CD4-positive, alpha-beta T cell treated with Interleukin-4 for 1 hour (primary cell): ENCODE results near the gene ERFL.
"Not testable (repeated sequence)": the region's sequence is repeated elsewhere in the genome, so short reads cannot be mapped to it uniquely, and the experiment has no call there.

Experiments
- DNase-seq, 2 donors: peaks; one replicate each; pipeline ENCODE4 v3.0.0-alpha.2; 2020 to 2022

ERFL gene

DNA sequence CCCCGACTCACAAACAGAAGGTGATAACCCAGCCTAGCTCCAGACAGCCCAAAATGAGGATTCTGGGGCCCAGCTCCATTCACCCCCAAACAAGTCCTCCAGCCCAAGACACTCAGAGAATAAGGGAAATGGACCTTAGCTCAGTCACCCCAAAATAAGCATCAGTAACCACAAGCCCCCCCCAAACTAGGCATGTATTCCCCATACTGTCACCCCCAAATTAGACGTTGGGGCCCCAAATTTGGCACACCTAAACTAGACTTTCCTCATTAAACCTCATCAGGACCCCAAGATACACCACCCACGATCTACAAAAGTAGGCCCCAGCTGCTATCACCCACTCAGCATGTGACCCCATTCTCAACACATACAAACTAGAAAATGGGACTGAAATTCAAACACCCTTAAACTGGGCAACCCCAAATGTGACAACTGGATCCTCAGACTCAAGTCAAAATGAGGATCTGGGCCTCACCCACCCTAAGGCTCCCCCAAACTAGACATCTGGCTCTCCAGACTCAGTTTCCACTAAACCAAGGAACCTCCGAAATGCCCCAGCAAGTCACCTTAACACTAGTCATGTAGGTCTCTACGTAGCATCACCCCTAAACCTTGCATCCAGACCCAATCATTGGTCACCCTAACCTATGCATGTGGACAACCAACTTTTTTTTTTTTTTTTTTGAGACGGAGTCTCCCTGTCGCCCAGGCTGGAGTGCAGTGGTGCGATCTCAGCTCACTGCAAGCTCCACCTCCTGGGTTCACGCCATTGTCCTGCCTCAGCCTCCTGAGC, 13.4 kb upstream of the ERFL start:
- no peak for DNase-seq

DNA sequence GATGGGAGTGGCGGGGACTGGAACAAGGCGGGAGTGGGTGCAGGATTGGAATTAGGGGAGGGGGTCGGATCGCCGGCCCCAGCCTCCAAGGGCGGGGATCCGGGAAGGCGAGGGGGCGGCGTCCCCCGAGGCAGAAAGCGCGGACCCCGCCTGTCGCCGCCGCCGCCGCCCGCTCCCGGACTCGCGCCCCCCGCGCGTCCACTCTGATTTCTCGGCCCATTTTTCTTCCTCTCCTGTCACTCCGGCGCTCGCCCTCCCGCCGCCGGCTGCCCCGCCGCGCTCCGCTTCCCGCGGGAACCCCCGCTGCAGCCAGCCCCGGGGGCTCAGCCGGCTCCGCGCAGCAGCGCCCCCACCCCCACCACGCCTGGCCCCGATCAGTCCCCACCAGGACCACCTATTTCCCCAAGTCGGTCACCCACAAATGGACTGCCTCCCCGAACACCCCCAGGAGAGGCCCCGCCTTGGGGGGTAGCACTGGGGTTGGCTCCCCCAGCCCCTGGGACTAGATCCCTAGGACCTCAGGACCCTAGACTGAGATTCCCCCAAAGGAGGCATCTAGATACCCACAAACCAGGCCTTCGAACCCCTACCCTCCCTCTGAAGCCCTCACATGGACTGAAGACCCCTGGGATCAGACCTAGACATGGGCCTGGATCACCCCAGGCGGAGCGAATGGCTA, 12.6 kb upstream of the ERFL start:
- no peak for DNase-seq

DNA sequence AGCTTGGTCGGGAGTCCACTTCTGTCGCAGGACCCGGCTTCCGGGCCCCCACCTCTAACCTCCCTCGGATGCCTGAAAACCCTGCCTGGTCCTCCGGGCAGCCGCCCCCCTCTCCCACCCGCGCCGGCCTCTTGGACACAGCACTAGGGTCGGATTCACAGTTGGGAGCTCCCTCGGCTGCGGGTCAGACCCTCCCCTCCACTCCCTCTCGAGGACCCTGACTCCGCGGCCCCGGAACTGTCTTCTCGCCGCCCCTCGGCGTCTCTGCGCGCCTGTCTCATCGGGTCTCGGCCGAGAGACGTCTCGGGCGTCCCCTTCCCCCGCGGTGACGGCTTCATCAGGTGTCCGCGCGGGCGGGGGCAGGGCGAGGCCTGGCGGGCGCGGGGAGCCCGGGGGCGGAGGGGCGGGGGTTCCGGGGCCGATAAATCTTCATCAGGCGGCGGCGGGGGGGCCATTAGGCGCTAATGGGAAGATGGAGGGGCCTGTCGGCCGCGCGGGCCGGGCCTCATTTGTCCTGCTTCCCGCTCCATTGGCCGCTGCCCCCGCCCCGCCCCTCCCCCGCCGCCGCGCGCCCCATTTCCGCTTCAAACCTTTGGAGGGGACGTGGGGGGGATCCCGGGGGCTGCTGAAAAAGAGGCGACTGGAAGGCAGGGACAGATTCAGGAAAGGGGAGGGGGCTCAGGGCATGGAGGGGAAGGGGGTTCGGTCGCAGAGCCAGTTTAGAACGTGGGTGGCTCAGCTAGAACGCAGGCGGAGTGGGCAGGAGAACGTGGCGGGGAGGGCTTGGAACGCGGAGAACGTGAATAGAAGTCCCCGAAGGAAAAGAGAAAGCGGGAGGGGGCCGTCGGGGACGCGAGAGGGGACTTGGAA, 11.8 kb upstream of the ERFL start:
- DNase-seq: peak; percentile 44 to 71

DNA sequence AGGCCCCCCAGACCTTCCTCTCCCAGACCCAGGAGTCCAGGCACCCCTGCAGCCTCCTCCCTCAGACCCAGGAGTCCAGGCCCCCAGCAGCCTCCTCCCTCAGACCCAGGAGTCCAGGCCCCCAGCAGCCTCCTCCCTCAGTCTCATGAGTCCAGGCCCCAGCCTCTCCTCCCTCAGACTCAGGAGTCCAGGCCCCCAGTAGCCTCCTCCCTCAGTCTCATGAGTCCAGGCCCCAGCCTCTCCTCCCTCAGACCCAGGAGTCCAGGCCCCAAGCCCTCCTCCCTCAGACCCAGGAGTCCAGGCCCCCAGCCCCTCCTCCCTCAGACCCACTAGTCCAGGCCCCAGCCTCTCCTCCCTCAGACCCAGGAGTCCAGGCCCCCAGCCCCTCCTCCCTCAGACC, 11.0 kb upstream of the ERFL start:
- not testable (repeated sequence) for DNase-seq

DNA sequence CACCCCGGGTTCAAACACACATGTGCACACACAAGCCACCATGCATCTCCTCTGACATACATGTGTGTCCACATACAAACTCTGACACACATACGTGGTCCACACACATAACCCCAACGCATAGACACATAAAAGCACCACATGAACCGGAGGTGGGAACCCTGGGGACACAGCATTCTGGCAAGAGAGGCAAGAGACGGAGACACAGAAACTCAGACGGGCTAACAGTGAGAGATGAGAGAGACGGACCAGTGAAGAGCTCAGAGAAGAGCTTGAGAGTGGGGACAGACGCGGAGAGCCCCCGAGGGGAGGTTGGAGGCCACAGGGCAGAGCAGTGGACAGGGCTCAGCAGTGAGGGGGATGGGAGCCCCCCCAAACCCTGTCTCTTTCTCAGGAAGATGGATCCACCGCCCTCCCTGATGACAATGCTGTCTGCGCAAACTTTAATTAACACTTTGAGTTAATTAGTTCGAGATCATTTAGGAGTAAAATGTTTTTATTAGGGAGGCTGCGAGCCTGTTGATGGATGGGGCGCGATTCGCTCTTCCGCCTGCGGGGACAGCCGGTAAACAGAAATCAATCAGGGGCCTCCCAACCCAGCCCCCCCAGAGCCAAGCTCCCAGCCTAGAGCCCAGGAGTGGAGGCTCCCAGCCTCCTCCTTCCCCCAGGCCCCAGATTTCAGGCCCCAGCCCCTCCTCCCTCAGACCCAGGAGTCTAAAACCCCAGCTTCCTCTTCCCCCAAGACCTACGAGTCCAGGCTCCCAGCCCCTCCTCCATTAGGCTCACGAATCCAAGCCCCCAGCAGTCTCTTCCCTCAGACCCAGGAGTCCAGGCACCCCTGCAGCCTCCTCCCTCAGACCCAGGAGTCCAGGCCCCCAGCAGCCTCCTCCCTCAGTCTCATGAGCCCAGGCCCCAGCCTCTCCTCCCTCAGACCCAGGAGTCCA, 9.5 kb upstream of the ERFL start:
- DNase-seq: no peak

DNA sequence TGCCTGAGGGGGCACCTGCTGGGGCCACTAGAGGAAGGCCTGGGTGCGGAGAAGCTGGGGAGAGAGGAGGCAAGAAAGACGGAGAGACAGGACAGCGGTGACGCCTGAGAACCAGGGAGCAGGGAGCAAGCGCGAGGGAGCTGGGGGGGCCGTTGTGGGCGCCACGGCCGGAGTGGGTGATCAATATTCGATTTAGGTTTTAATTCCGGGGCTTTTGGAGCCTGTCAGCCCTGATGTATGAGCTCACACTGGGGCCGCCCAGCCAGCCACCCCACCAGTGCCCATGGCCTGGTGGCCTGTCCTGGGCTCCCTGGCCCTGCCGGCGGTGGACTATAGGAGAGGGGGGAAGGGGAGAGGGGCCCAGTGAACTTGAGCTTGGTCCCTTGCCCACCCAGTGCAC, 8.7 kb upstream of the ERFL start:
- no peak for DNase-seq

DNA sequence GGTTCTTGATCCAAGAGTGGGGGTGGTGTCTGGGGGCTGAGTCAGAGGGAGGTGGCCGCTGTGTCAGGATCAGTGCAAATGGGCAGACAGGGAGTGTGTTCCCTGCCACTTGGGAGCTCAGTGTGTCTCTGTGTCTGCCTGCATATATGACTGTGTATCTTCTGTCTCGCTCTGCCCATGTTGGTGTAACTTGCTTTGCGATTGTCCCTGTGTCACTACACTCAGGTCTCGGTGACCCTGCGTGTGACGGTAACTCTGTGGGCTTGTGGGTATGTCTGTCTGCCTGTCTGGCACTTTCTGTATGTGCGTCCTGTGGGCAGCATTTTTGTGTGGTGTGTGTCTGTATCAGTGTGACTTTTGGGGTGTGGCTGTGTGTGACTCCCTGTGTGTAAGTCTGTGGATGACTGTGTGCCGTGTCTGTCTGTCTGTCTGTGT, 8.2 kb upstream of the ERFL start:
- DNase-seq: peak; percentile 65 to 68

DNA sequence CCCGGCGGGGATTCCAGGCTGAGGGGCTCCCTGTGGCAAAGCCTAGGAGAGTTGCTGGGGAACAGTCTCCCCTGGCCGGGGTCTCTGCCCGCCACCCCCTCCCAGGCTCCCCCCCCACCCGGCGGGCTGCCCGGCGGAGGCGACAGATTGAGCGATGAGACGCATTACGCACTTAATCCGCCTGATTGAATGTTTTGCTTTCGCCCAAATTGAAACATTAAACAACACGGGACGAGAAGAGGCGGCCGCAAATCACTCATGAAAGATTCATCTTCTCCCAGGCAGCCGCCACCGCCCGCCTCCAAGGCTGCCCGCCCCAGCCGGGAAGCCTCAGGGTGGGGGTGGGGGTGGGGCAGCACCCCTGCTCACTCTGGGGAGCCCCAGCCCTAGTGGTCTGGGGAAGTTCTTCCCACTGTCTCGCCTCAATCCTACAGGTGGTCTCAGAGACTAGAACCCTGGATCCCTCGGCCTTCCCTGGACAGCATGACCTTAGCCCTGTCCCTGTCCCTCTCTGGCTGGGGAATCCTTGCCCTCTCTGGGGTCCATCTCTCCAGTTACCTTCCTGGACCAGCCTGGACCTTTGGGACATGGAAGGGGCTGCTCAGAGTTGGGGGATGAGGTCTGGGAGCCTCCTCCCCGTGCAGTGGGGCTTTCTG, 7.6 kb upstream of the ERFL start:
- no peak for DNase-seq

DNA sequence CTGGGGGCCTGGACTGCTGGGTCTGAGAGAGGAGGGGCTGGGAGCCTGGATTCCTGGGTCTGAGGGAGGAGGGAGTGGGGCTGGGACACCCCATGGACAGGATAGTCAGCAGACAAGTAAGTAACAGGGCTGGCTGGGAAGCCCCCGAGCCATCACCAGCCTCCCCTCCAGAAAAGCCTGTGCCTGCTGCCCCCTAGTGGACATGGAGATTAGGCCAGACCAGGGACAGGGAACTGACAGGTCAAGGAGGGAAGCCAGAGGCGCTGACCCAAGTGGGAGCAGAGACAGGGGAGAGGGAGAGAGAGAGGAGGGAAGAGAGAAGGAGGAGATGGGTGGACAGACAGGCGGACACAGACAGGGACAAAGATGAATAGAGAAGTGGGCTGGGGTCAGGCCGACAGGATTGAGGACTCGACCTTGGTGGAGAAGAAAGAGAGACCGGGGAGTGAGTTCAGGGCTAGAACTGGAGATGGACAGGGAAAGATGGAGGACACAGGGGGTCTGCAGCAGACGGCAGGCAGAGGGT, 6.7 kb upstream of the ERFL start:
- DNase-seq: peak; percentile 84 to 85

DNA sequence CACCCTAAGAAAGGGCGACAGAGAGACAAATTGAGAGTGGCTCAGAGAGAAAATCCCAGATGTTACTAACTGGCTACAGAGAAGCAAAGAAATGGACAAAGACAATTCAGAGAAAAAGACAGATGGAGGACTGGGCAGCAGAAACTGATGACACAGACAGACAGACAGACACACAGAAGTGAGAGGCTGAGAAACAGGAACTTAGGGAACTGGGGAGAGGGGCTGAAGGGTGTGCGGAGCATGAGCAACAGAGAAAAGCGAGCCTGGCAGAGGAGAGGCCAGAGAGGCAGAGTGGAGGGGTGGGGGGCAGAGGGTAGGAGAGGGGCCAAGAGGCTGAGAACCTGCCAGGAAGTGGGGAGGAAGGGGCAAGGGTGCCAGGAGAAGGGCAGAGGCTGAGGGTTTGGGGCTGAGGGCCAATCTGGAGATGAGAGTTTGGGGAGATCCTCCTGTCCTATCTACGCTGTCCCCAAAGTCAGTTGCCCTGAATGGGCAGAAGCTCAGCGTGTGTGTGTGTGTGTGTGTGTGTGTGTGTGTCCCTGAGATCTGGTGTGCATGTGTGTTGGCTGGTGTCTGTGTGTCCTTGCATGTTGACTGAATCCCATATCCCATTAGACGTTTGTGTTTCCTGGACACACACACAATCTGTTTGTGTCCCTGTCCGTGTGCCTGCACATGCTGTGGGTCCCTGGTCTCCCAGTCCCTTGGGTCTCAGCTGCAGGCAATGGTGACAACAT, 5.6 kb upstream of the ERFL start:
- DNase-seq: no peak

DNA sequence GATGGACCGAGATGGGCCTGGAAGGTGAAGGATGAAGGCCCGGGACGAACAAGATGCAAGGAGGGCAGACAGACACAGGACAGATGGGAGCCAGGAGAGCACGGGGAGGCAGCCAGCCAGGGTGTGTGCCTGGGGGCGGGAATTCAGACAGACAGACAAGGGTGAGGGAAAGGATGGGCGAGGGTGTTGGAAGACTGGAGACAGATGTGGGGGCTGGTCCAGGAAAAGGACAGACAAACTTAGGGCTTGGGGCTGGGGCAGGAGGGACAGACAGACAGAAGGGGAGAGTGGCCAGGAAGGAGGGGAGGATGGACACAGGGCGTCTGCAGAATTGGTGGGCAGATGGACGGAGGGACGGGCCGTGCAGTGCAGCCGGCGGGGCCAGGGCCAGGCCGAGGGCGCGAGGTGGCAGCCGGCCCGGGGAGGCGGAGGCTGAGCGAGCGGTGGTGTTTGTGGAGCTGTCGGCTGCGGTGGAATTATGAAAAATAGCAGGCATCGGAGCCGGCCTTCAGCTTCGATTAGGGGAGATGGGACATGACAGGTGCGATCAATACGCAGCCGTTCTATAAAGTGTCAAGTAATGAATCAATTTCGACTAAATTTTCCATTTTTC, 4.6 kb upstream of the ERFL start:
- DNase-seq: no peak

DNA sequence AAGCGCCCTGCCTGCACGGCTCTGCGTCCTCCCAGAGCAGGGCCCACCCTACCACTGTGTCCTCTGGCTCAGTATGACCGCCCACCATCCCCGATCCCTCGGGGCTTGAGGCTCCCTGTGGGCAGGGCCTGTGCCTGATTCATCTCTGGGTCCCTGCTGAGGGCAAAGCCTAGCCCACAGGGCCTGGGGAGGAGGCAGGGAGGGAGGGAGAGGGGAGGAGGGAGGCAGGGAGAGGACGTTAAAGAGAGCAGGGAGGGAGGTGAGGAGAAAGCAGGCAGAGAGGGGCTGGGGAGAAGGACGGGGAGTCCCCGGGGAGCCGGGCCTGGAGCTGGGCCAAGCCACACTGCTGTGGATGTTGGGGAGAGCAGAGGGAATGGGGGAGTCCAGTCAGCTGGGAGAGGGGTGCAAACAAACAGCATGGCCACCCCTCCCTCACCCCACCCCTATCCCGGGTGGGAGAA, 4.0 kb upstream of the ERFL start:
- no peak for DNase-seq

DNA sequence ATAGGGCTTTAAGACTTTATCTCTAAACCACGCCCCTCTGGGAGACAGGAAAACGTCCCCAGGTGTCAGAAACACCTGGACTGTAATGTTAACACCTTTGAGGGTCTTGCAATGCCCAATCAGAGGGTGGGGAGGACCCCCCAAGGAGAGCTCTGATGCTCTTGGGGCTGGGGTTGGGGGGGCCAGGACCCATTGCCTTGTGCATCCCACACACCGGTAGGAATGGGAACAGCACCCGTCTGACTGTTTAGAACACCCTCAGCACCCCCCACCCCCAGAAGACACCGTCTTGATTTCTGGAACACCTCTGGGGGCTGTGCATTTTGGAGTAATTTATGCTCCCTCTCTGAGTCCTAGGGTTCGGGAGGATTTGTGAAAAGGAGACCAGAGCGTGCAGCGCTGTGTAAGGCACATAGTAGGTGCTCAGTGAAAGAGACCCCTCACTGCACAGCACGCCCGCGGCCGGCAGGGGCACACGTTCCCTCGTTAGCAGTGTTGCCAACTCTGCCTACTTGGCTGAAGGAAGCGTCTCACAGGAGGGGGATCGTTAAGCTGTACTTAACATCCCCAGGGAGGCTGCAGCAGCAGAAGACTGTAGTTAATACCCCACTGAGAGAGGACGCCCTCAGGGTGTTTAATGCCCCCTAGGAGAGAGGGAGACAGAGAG, 2.8 kb upstream of the ERFL start:
- peak in 1 of 2 donors; percentile 44 for DNase-seq

DNA sequence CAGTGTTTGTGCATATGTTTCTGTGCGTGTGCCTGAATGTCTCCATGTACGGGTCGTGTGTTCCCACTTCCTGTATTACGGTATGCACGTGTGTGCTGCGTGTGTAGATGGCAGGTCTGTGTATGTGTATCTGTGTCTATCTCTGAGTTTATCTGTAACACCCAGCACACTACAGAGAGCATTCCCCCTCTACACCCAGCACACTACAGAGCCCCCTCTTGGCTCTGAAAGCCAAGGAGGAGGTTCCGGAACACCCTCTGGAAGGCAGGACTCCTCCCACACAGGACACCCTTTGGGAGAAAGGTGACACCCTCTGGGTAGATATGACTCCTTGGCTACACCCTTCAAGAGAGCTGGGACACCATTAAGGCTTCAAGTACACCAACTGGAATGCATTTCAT, 2.1 kb upstream of the ERFL start:
- no peak for DNase-seq

DNA sequence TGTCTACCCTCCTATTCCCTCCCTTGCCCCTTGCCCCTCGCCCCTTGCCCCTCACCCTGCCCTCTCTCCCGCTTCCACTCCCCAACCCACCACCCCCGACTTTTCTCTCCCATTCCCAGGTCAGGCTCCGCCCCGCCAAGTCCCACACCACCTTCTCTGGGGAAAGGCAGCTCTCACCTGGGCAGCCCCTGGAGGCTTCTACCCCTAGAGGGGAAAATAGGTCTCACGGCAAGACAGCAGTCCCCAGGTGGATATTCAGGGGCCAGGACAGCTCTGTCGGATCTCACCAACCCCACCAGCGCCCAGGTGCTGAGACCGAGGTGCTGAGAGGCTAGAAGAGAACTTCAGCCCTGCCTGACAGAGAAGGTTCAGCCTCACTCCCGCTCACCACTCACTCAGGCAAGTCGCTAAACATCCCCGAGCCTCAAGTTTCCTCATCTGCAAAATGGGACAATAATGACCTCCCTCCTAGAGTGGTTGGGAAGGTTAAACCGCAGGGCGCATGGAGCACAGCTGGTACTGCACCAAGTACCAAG, 1.4 kb upstream of the ERFL start:
- no peak for DNase-seq

DNA sequence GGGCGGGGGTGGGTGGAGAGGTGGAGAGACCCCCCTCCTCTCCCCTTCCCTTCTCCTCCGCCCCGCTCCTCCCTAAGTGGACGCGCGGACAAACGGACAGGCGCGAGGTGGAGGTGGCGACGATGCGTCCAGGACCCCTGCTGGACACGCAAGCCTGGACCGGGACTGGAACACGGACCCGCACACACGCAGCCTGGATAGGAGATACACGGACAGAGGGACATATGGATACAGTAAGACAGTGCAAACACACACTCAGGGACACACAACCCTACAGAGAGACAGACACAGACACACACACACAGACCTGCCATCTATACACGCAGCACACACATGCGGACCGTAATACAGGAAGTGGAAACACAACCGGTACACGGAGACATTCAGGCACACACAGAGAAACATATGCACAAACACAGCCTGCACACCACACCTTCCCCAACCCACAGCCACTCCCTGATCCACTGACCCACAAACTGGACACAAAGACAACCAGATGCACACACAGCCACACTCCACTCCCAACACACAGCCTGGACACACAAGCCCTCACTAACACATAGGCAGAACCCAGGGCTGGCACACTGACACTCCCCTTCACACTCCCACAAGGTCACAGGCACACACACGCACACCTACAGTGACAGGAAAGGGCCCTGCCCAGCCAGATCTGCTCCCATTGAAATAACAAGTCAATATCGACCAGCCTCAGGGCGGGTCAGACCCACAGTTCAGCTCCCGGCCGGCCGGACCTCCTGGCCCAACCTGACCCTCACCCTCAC, 696 bp upstream of the ERFL start:
- peak; percentile 53 to 55 for DNase-seq

DNA sequence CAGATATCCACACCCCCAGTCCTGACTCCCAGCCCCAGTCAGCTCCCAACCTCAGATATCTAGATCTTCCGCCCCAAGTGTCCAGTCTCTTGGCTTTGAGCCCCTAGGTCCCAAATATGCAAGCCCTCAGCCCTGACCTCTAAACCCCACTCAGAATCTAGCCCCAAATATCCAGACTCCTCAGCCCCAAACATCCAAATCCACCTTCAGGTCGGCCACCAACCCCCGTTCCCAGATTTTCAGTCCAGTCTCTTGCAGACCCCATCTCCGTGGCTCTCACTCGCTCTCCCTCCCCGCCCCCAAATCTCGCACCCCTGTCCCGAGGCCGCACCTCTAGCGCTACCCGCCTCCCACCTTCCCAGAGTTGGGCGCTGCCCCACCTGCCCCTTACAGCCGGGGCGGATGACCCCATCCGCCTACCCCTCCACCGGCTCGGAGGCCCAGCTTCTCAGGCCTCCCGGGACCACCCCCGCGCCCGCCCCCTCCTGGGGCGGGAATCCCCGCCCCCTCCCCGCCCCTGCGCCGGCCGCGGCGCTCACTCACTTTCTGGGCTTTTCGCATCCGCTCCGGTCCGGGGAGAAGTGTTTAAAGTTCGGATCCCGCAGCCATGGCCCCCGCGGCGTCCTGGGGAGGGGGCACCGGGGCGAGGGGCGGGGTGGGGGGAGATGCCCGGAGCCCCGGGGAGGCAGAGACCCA, 604 bp downstream of the ERFL start:
- peak in 1 of 2 donors; percentile 42 for DNase-seq
